Endothelial cell of umbilical vein (primary cell): ENCODE data around the gene SKA1.

Source experiments
- CTCF ChIP-seq, 2 donors: IDR thresholded peaks; 1 replicate in 1 of 2; 2 replicates in 1 of 2; pipeline ENCODE4 v1.5.1; 2011; ENCODE audit warnings: low read length in 2 of 2, mild to moderate bottlenecking in 2 of 2, moderate library complexity in 2 of 2, control low read depth in 1 of 2, inconsistent platforms in 1 of 2, low read depth in 1 of 2; ENCODE audit not compliant: insufficient read depth in 1 of 2; ENCODE audit errors: extremely low read depth in 1 of 2
- EZH2 ChIP-seq: IDR thresholded peaks from 2 replicates; pipeline ENCODE4 v1.6.1; 2012; ENCODE audit warnings: borderline replicate concordance, low read depth, mild to moderate bottlenecking, moderate library complexity, low read length, inconsistent platforms; ENCODE audit not compliant: severe bottlenecking
- FOS ChIP-seq: IDR thresholded peaks from 2 replicates; pipeline ENCODE4 v1.6.1; 2011; ENCODE audit warnings: mild to moderate bottlenecking, low read length, moderate library complexity, borderline replicate concordance; ENCODE audit not compliant: insufficient read depth

GRCh38 chr18:50398099-50398498 lies 23.3 kb downstream of the SKA1 start:
- TF ChIP-seq CTCF (IDR thresholded peaks at IDR 0.05; ENCODE audit: extremely low read depth in 1 of 2, insufficient read depth in 1 of 2, low read depth in 1 of 2, low read length in 2 of 2) = no peak
- no peak for TF ChIP-seq FOS
- no peak for TF ChIP-seq EZH2
